GM18519 (cell line): ENCODE results near the gene ZDHHC11.
"Not testable (repeated sequence)": the region's sequence is repeated elsewhere in the genome, so short reads cannot be mapped to it uniquely, and the experiment has no call there.

Experiments used
- ATAC-seq: cut with Tn5 transposase; IDR thresholded peaks from one replicate; pipeline ENCODE4 v1.9.1; 2021; ENCODE audit warnings: mild to moderate bottlenecking, moderate library complexity; ENCODE audit not compliant: unreplicated experiment, low FRiP score

ZDHHC11 gene

GRCh38 chr5:860506-861150 lies 9.8 kb upstream of the ZDHHC11 start:
- no peak for ATAC-seq

- ATAC-seq, result no peak
Observed at GRCh38 chr5:859798-860296, 9.1 kb upstream of the ZDHHC11 start.

GRCh38 chr5:859391-859790 lies 8.6 kb upstream of the ZDHHC11 start:
- no peak for ATAC-seq

- no peak for ATAC-seq
Observed at GRCh38 chr5:858726-859125, 7.9 kb upstream of the ZDHHC11 start.

- ATAC-seq, result no peak
Observed at GRCh38 chr5:856531-857425, 6.0 kb upstream of the ZDHHC11 start.

- no peak for ATAC-seq
Observed at GRCh38 chr5:855771-856530, 5.2 kb upstream of the ZDHHC11 start.

- no peak for ATAC-seq
Observed at GRCh38 chr5:854966-855743, 4.4 kb upstream of the ZDHHC11 start.

- no peak for ATAC-seq
Observed at GRCh38 chr5:854217-854616, 3.4 kb upstream of the ZDHHC11 start.

GRCh38 chr5:853416-854090 lies 2.8 kb upstream of the ZDHHC11 start:
- ATAC-seq, result not testable (repeated sequence)

- no peak for ATAC-seq
Observed at GRCh38 chr5:852431-853401, 1.9 kb upstream of the ZDHHC11 start.

GRCh38 chr5:852018-852417 lies 1.2 kb upstream of the ZDHHC11 start:
- no peak for ATAC-seq

GRCh38 chr5:851553-851952 lies 767 bp upstream of the ZDHHC11 start:
- no peak for ATAC-seq

- ATAC-seq, result no peak
Observed at GRCh38 chr5:851076-851475, 290 bp upstream of the ZDHHC11 start.

- ATAC-seq, result no peak
Observed at GRCh38 chr5:849651-850301, 1.0 kb downstream of the ZDHHC11 start.

- ATAC-seq, result no peak
Observed at GRCh38 chr5:848671-849111, 2.1 kb downstream of the ZDHHC11 start.

GRCh38 chr5:847736-848135 lies 3.0 kb downstream of the ZDHHC11 start:
- ATAC-seq, result not testable (repeated sequence)

- not testable (repeated sequence) for ATAC-seq
Observed at GRCh38 chr5:847212-847611, 3.6 kb downstream of the ZDHHC11 start.

- not testable (repeated sequence) for ATAC-seq
Observed at GRCh38 chr5:846602-847091, 4.1 kb downstream of the ZDHHC11 start.
